H1 (cell line): ENCODE data around the gene SLC6A3. TPM values are rescaled to one million over a fixed set of nuclear protein-coding genes. Genes with fewer than 3 reads are reported as not detected.

ENCODE experiments used
- CTCF ChIA-PET: fragments of 300-600 bp; sonication (Branson Sonifier 250); formaldehyde crosslinking; loops from one replicate; lab custom pipeline; 2021; ENCODE audit not compliant: partially characterized antibody; lab: Charles Lee
- POLR2A ChIA-PET: fragments of 300-600 bp; sonication (Branson Sonifier 250); formaldehyde crosslinking; loops from one replicate; lab custom pipeline; 2021; ENCODE audit warnings: inconsistent platforms; ENCODE audit not compliant: partially characterized antibody; lab: Charles Lee
- DNase-seq, 2 experiments: peaks; one replicate each; pipeline versions ENCODE4 v3.0.0 to v3.0.0-alpha.2; 2010 to 2022; ENCODE audit warnings: low spot score in 2 of 2, low read depth in 1 of 2, mixed read lengths in 1 of 2
- FAIRE-seq: peaks from 2 replicates; lab custom pipeline; 2011; peaks lifted over from hg19 to GRCh38; lab: Jason Lieb, UNC
- H2AFZ ChIP-seq: 2 replicates; pipeline ENCODE4 v1.8.1; 2012; ENCODE audit warnings: low read length, inconsistent platforms
- H2AK5ac ChIP-seq: 2 replicates; pipeline ENCODE4 v1.6.1; 2013; ENCODE audit warnings: low read depth, low read length
- H2BK120ac ChIP-seq: replicated peaks from 2 replicates; pipeline ENCODE3; 2013; ENCODE audit warnings: low read depth, low read length, inconsistent platforms
- H2BK12ac ChIP-seq: 2 replicates; pipeline ENCODE4 v1.6.1; 2013; ENCODE audit warnings: low read depth, low read length
- H2BK15ac ChIP-seq: 2 replicates; pipeline ENCODE4 v1.6.1; 2013; ENCODE audit warnings: low read length
- H2BK20ac ChIP-seq: 2 replicates; pipeline ENCODE4 v1.6.1; 2013; ENCODE audit warnings: low read length
- H2BK5ac ChIP-seq: 2 replicates; pipeline ENCODE4 v1.6.1; 2013; ENCODE audit warnings: low read depth, low read length
- H3K14ac ChIP-seq: 2 replicates; pipeline ENCODE4 v1.6.1; 2013; ENCODE audit warnings: inconsistent platforms; ENCODE audit not compliant: insufficient read length
- H3K18ac ChIP-seq: 2 replicates; pipeline ENCODE4 v1.6.1; 2013; ENCODE audit warnings: low read length; ENCODE audit errors: extremely low read depth
- H3K23ac ChIP-seq: 2 replicates; pipeline ENCODE4 v1.6.1; 2013; ENCODE audit warnings: inconsistent platforms; ENCODE audit not compliant: insufficient read length
- H3K23me2 ChIP-seq: 2 replicates; pipeline ENCODE4 v1.6.1; 2013; ENCODE audit warnings: low read depth, low read length
- H3K27ac ChIP-seq: 2 replicates; pipeline ENCODE4 v1.6.1; 2011; ENCODE audit warnings: low read depth, low read length, inconsistent platforms
- H3K27me3 ChIP-seq, 4 experiments: replicated peaks in 1 of 4; 1 replicate in 1 of 4; 2 replicates in 3 of 4; pipeline versions ENCODE4 v1.6.1 to v1.8.1; 2011 to 2013; ENCODE audit warnings: low read length in 3 of 4, mild to moderate bottlenecking in 3 of 4, inconsistent platforms in 2 of 4, mixed read lengths in 2 of 4, moderate library complexity in 1 of 4; ENCODE audit not compliant: control insufficient read depth in 3 of 4, insufficient read depth in 3 of 4; ENCODE audit errors: extremely low read depth in 1 of 4
- H3K36me3 ChIP-seq, 4 experiments: 2 replicates each; pipeline versions ENCODE4 v1.6.1 to v1.8.1; 2011 to 2013; ENCODE audit warnings: mild to moderate bottlenecking in 4 of 4, low read length in 3 of 4, moderate library complexity in 2 of 4, control low read depth in 1 of 4, inconsistent platforms in 1 of 4; ENCODE audit not compliant: insufficient read depth in 4 of 4, control insufficient read depth in 2 of 4
- H3K4ac ChIP-seq: replicated peaks from 2 replicates; pipeline ENCODE3; 2013; ENCODE audit warnings: low read length, low read depth, mixed read lengths, inconsistent platforms; ENCODE audit not compliant: insufficient read length
- H3K4me1 ChIP-seq, 4 experiments: replicated peaks in 1 of 4; 1 replicate in 1 of 4; 2 replicates in 3 of 4; pipeline versions ENCODE4 v1.6.1 to v1.8.1; 2011 to 2013; ENCODE audit warnings: low read length in 3 of 4, inconsistent platforms in 2 of 4, mixed read lengths in 1 of 4; ENCODE audit not compliant: insufficient read depth in 4 of 4, control insufficient read depth in 3 of 4
- H3K4me2 ChIP-seq, 2 experiments: 2 replicates each; pipeline versions ENCODE4 v1.6.1 to v1.8.1; 2011 to 2013; ENCODE audit warnings: low read depth in 2 of 2, low read length in 2 of 2, control low read depth in 1 of 2, inconsistent platforms in 1 of 2, mild to moderate bottlenecking in 1 of 2; ENCODE audit not compliant: insufficient read depth in 1 of 2
- H3K4me3 ChIP-seq, 4 experiments: fragments of 200-600, 300-600 bp in 1 of 4; sonication (generic), shearing (Covaris generic), sonication (Bioruptor Twin) in 1 of 4; 2 replicates each; pipeline versions ENCODE4 v1.5.1 to v1.8.1; 2011 to 2016; ENCODE audit warnings: low read length in 4 of 4, low read depth in 3 of 4, control low read depth in 2 of 4, inconsistent platforms in 2 of 4, mild to moderate bottlenecking in 2 of 4, mixed read lengths in 1 of 4, moderate library complexity in 1 of 4; ENCODE audit not compliant: insufficient read depth in 2 of 4; ENCODE audit errors: extremely low read depth in 1 of 4
- H3K56ac ChIP-seq: replicated peaks from 2 replicates; pipeline ENCODE3; 2013; ENCODE audit warnings: low read depth, mild to moderate bottlenecking, mixed read lengths, low read length, inconsistent platforms; ENCODE audit not compliant: insufficient read length
- H3K79me1 ChIP-seq: 2 replicates; pipeline ENCODE4 v1.6.1; 2013; ENCODE audit warnings: low read depth, low read length, control low read depth
- H3K79me2 ChIP-seq, 2 experiments: 2 replicates each; pipeline versions ENCODE4 v1.6.1 to v1.8.1; 2012 to 2013; ENCODE audit warnings: low read length in 2 of 2, mild to moderate bottlenecking in 2 of 2, inconsistent platforms in 1 of 2; ENCODE audit not compliant: insufficient read depth in 2 of 2, control insufficient read depth in 1 of 2
- H3K9ac ChIP-seq, 4 experiments: replicated peaks in 1 of 4; 1 replicate in 1 of 4; 2 replicates in 3 of 4; pipeline versions ENCODE4 v1.6.1 to v1.8.1; 2011 to 2013; ENCODE audit warnings: low read depth in 3 of 4, low read length in 3 of 4, control low read depth in 2 of 4, mild to moderate bottlenecking in 2 of 4, moderate library complexity in 2 of 4, inconsistent platforms in 1 of 4; ENCODE audit errors: extremely low read depth in 1 of 4
- H3K9me3 ChIP-seq, 2 experiments: 2 replicates each; pipeline versions ENCODE4 v1.6.1 to v1.8.1; 2012 to 2013; ENCODE audit warnings: mild to moderate bottlenecking in 2 of 2, moderate library complexity in 2 of 2, control low read depth in 1 of 2, inconsistent platforms in 1 of 2, low read depth in 1 of 2, low read length in 1 of 2, mixed read lengths in 1 of 2; ENCODE audit not compliant: insufficient read depth in 2 of 2
- H4K20me1 ChIP-seq, 2 experiments: replicated peaks in 1 of 2; 2 replicates each; pipeline versions ENCODE3 to v1.8.1; 2011 to 2013; ENCODE audit warnings: inconsistent platforms in 2 of 2, low read length in 2 of 2, mild to moderate bottlenecking in 1 of 2; ENCODE audit not compliant: insufficient read depth in 2 of 2, control insufficient read depth in 1 of 2
- H4K5ac ChIP-seq: 2 replicates; pipeline ENCODE4 v1.6.1; 2013; ENCODE audit warnings: low read length, low read depth, mixed read lengths, inconsistent platforms; ENCODE audit not compliant: insufficient read length
- H4K8ac ChIP-seq: 2 replicates; pipeline ENCODE4 v1.8.0; 2013; ENCODE audit warnings: mild to moderate bottlenecking, moderate library complexity, low read length, inconsistent platforms; ENCODE audit not compliant: insufficient read depth; ENCODE audit errors: extremely low read depth
- H4K91ac ChIP-seq: replicated peaks from 2 replicates; pipeline ENCODE3; 2013; ENCODE audit warnings: low read length, mixed read lengths, inconsistent platforms; ENCODE audit not compliant: insufficient read length
- ASH2L ChIP-seq: fragments of 200-600, 300-600 bp; sonication (generic); IDR thresholded peaks from one replicate; pipeline ENCODE4 v1.7.1; 2017; ENCODE audit warnings: low read length
- BCL11A ChIP-seq, 2 experiments: IDR thresholded peaks; one replicate each; pipeline ENCODE4 v1.6.1; 2011; ENCODE audit warnings: low read depth in 2 of 2, low read length in 2 of 2, mild to moderate bottlenecking in 2 of 2
- CBX8 ChIP-seq: fragments of 300-800, 300-1000 bp; sonication (generic); IDR thresholded peaks from 2 replicates; pipeline ENCODE4 v1.7.1; 2016; ENCODE audit warnings: low read depth, low read length, borderline replicate concordance
- JUND ChIP-seq: IDR thresholded peaks from 2 replicates; pipeline ENCODE4 v1.6.1; 2011; ENCODE audit warnings: mild to moderate bottlenecking, improper control_type of control experiment, low read length
- NRF1 ChIP-seq: IDR thresholded peaks from 2 replicates; pipeline ENCODE4 v1.6.1; 2011; ENCODE audit warnings: mild to moderate bottlenecking, low read depth, low read length, improper control_type of control experiment
- POLR2AphosphoS5 ChIP-seq: IDR thresholded peaks from 2 replicates; pipeline ENCODE4 v1.6.1; 2011; ENCODE audit warnings: low read depth, low read length
- SAP30 ChIP-seq: fragments of 300-600 bp; sonication (generic); IDR thresholded peaks from 2 replicates; pipeline ENCODE4 v1.7.1; 2012; ENCODE audit warnings: low read length, moderate library complexity, mild to moderate bottlenecking, inconsistent platforms; ENCODE audit not compliant: insufficient read depth, insufficient replicate concordance
- TAF7 ChIP-seq: optimal IDR thresholded peaks from 2 replicates; pipeline ENCODE3; 2011; ENCODE audit warnings: low read depth, mild to moderate bottlenecking, inconsistent platforms, low read length, moderate library complexity, borderline replicate concordance
- WGBS, 2 experiments: shearing (Covaris generic) in 1 of 2; methylation state at CpG; one replicate each; pipeline versions ENCODE4 v1.1.6 to v1.1.7; 2013 to 2015; ENCODE audit warnings: low lambda C conversion rate in 2 of 2, mixed read lengths in 2 of 2, inconsistent platforms in 1 of 2, low coverage in 1 of 2, missing lambda C conversion rate in 1 of 2; ENCODE audit not compliant: insufficient replicate concordance in 2 of 2, insufficient coverage in 1 of 2, insufficient read length in 1 of 2; ENCODE audit errors: extremely low coverage in 1 of 2, missing lambda C conversion rate in 1 of 2; 5-methylcytosine and 5-hydroxymethylcytosine counted together
- polyA plus RNA-seq, 7 experiments: library from polyadenylated mRNA; depleted of rRNA in 3 of 7; stranded (reverse) in 5 of 7; unstranded in 2 of 7; fragments of >200 nt in 5 of 7; fragments of 200-250 nt in 2 of 7; gene quantifications; 1 replicate in 5 of 7; 2 replicates in 1 of 7; 4 replicates in 1 of 7; pipeline versions ENCODE4 v1.2.1 to v1.2.3, GENCODE V29; 2011 to 2013; ENCODE audit warnings: missing spikeins in 2 of 7, mixed read lengths in 2 of 7
- total RNA-seq: library from RNA; stranded (reverse); fragmentation: NEBNext Ultra II Directional; extraction: Animal tissue kit (Norgen Biotek cat#: 25700); gene quantifications from 2 replicates; pipeline ENCODE4 v1.2.1, GENCODE V29; 2021
- TF ChIP-seq, protein P1 (sequence below): IDR thresholded peaks from 2 replicates; pipeline ENCODE4 v1.6.1; 2012; ENCODE audit warnings: inconsistent platforms
- TF ChIP-seq, protein P2 (sequence below), 3 experiments: IDR thresholded peaks; 1 replicate in 2 of 3; 2 replicates in 1 of 3; pipeline versions ENCODE4 v1.5.1 to v1.6.1; 2011; ENCODE audit warnings: low read length in 3 of 3, mild to moderate bottlenecking in 3 of 3, inconsistent platforms in 2 of 3, low read depth in 1 of 3, moderate library complexity in 1 of 3; ENCODE audit not compliant: insufficient read depth in 1 of 3; ENCODE audit errors: control extremely low read depth in 1 of 3

SLC6A3 gene
- total and polyA plus RNA-seq, 2 of the 8 experiments (the other 6 are each of a cell fraction or from before 2014, with no cell fraction given) = 0.48 to 0.91 TPM

DNA sequence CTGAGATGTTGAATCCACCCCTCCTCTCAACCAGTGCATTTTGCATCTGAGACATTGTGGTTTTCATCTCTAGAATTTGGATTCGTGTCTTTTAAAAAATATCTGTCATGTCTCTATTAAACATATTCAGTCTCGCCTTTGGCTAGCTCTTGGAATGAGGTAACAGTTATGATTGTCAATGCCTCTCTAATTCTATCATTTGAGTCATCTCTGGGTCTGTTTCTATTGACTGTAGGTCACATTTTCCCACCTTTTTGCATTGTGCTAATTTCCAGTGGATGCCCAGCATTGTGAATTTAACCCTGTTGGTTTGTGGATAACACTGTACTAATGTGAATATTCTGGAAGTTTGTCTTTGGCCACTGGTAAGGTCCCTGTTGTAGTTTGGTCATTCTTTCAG, 8.4 kb upstream of the SLC6A3 start:
- Histone ChIP-seq H3K56ac (no peak overlapping the region), H3K79me2 (no peaks in the 10 kb centered on the region), H2BK12ac (no peak overlapping the region), H4K8ac (no peak overlapping the region), H4K20me1 (no peaks in the 10 kb centered on the region), H3K23me2 (no peaks in the 10 kb centered on the region), H3K9ac (no peak overlapping the region), H3K4me2 (no peak overlapping the region), H3K27ac (no peak overlapping the region), H3K27me3 (peaks cover 0 to 7% (median 4%) of the 10 kb centered on the region in 4 experiments; a peak in 3 of 7 replicates), H2AFZ (no peak overlapping the region), H3K79me1 (no peaks in the 10 kb centered on the region), H3K4me1 (no peaks in the 10 kb centered on the region), H2BK15ac (no peak overlapping the region), H2BK20ac (no peak overlapping the region), H3K4me3 (no peak overlapping the region), H3K18ac (no peak overlapping the region), H2AK5ac (no peak overlapping the region), H4K5ac (no peak overlapping the region), H2BK5ac (no peak overlapping the region), H3K14ac (no peak overlapping the region), H3K9me3 (peaks cover 42 to 51% of the 10 kb centered on the region in 2 experiments), H4K91ac (no peak overlapping the region), H2BK120ac (no peak overlapping the region), H3K36me3 (peaks cover 0 to 13% (median 5%) of the 10 kb centered on the region in 4 experiments; a peak in 3 of 8 replicates), H3K23ac (no peak overlapping the region), H3K4ac (no peak overlapping the region)
- POLR2A ChIA-PET = interaction anchor here (0.7 kb wide), 1 partner anchor 159 kb away, joined by 3 read pairs; no protein-coding TSS in a partner anchor
- no peak for FAIRE-seq
- DNase-seq = no peak
- CTCF ChIA-PET = interaction anchor here (1.9 to 4.5 kb wide), 2 partner anchors 15 to 99 kb away, joined by 5 to 19 read pairs; no protein-coding TSS in a partner anchor
- WGBS, 2 experiments = 73% methylated on average over 2 of the region's 2 CpGs; no CpG with 5 or more reads in 1 of the 2 experiments
- TF ChIP-seq CBX8 (no peak), SAP30 (no peak), ASH2L (no peak), POLR2AphosphoS5 (no peak), BCL11A (IDR thresholded peaks at IDR 0.05; ENCODE audit: low read depth in 2 of 2, low read length in 2 of 2) (no peak), NRF1 (no peak), TAF7 (no peak), JUND (no peak)
- TF ChIP-seq, protein P1, sequence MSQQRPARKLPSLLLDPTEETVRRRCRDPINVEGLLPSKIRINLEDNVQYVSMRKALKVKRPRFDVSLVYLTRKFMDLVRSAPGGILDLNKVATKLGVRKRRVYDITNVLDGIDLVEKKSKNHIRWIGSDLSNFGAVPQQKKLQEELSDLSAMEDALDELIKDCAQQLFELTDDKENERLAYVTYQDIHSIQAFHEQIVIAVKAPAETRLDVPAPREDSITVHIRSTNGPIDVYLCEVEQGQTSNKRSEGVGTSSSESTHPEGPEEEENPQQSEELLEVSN = no peak
- TF ChIP-seq, protein P2, sequence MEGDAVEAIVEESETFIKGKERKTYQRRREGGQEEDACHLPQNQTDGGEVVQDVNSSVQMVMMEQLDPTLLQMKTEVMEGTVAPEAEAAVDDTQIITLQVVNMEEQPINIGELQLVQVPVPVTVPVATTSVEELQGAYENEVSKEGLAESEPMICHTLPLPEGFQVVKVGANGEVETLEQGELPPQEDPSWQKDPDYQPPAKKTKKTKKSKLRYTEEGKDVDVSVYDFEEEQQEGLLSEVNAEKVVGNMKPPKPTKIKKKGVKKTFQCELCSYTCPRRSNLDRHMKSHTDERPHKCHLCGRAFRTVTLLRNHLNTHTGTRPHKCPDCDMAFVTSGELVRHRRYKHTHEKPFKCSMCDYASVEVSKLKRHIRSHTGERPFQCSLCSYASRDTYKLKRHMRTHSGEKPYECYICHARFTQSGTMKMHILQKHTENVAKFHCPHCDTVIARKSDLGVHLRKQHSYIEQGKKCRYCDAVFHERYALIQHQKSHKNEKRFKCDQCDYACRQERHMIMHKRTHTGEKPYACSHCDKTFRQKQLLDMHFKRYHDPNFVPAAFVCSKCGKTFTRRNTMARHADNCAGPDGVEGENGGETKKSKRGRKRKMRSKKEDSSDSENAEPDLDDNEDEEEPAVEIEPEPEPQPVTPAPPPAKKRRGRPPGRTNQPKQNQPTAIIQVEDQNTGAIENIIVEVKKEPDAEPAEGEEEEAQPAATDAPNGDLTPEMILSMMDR (IDR thresholded peaks at IDR 0.05; ENCODE audit: control extremely low read depth in 1 of 3, insufficient read depth in 1 of 3, low read depth in 1 of 3, low read length in 3 of 3) = no peak
